ENCODE data around the gene CDH4.

DNA sequence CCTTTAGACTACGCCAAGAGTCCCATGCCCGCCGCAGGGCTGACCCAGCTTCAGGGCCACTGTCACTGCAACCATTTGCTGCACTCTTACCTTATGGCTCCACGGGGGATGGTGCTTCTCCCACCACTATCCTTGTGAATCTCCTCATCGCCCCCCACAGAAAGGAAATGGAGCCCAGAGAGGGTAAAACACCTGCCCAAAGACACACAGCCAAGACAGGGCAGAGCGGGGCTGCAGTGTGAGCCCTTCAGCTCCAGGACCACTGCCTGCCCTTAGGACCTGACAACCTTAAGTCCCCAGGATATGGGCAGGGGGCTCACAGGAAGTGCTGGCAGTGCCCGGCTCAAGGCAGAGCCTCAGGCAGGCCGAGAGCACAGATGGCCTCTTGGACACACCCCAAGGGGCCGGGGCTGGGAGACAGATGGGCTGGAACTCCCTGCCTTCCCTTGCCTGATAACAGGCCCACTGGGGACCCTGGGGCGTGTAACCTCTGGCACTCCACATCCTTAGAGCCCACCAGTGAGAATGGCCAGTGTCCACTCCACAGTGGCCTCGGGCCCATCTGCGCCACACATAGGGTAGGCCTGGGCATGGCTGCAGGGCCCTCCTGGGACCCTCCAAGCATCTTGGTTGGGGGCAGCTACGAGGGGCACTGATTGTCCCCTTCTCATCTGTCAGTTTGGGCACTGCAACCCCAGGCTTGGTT, 548.5 kb downstream of the CDH4 start:
- TF ChIP-seq, protein P1, sequence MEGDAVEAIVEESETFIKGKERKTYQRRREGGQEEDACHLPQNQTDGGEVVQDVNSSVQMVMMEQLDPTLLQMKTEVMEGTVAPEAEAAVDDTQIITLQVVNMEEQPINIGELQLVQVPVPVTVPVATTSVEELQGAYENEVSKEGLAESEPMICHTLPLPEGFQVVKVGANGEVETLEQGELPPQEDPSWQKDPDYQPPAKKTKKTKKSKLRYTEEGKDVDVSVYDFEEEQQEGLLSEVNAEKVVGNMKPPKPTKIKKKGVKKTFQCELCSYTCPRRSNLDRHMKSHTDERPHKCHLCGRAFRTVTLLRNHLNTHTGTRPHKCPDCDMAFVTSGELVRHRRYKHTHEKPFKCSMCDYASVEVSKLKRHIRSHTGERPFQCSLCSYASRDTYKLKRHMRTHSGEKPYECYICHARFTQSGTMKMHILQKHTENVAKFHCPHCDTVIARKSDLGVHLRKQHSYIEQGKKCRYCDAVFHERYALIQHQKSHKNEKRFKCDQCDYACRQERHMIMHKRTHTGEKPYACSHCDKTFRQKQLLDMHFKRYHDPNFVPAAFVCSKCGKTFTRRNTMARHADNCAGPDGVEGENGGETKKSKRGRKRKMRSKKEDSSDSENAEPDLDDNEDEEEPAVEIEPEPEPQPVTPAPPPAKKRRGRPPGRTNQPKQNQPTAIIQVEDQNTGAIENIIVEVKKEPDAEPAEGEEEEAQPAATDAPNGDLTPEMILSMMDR (IDR thresholded peaks at IDR 0.05; ENCODE audit: insufficient read depth, low read length), result no peak
- TF ChIP-seq GABPA (IDR thresholded peaks at IDR 0.05; ENCODE audit: low read depth), result no peak
